Activated B cell treated with CpG ODN at 0.5 μM for 24 hours (primary cell): ENCODE data around the gene ADGRG6. TPM values are rescaled to one million over a fixed set of nuclear protein-coding genes. Genes with fewer than 3 reads are reported as not detected.

Source experiments
- ATAC-seq: fragments of 200-7000 bp; cut with Tn5 transposase; one replicate; pipeline ENCODE4 v1.10.0; 2021; ENCODE audit warnings: low read depth, mild to moderate bottlenecking, moderate library complexity
- CTCF ChIA-PET: fragments of 350-600 bp; sonication (Branson Sonifier 250); formaldehyde crosslinking; loops from one replicate; lab custom pipeline; 2021; ENCODE audit warnings: antibody characterized with exemption; lab: Charles Lee
- POLR2A ChIA-PET: fragments of 350-600 bp; sonication (Branson Sonifier 250); formaldehyde crosslinking; loops from one replicate; lab custom pipeline; 2021; ENCODE audit warnings: antibody characterized with exemption; lab: Charles Lee
- DNase-seq: peaks from one replicate; pipeline ENCODE4 v3.0.0; 2022
- H3K27ac Mint-ChIP-seq: one replicate; pipeline ENCODE4 v1.8.0; 2020; ENCODE audit warnings: mixed read lengths
- H3K27me3 Mint-ChIP-seq: one replicate; pipeline ENCODE4 v1.8.0; 2021; ENCODE audit warnings: mixed read lengths
- H3K36me3 Mint-ChIP-seq: one replicate; pipeline ENCODE4 v1.8.0; 2021; ENCODE audit warnings: low read depth, mixed read lengths
- H3K4me1 Mint-ChIP-seq: one replicate; pipeline ENCODE4 v1.8.0; 2021; ENCODE audit warnings: mixed read lengths
- H3K4me3 Mint-ChIP-seq: one replicate; pipeline ENCODE4 v1.8.0; 2020; ENCODE audit warnings: mild to moderate bottlenecking, mixed read lengths
- H3K9me3 Mint-ChIP-seq: one replicate; pipeline ENCODE4 v1.8.0; 2020; ENCODE audit warnings: mixed read lengths
- intact Hi-C: fragments of 100-400 bp; cut with micrococcal nuclease; formaldehyde crosslinking; loops from one replicate; pipeline ENCODE4 v1.15.1; 2024
- total RNA-seq: library from RNA; stranded (reverse); gene quantifications from 2 replicates; pipeline ENCODE4 v1.2.3, GENCODE V29; 2022
- TF ChIP-seq, protein P1 (sequence below): fragments of 200-600 bp; IDR thresholded peaks from one replicate; pipeline ENCODE4 v1.8.0; 2022; ENCODE audit warnings: antibody characterized with exemption, mild to moderate bottlenecking

ADGRG6 gene
- total RNA-seq, 1 donor from 2014 or later = not detected

DNA sequence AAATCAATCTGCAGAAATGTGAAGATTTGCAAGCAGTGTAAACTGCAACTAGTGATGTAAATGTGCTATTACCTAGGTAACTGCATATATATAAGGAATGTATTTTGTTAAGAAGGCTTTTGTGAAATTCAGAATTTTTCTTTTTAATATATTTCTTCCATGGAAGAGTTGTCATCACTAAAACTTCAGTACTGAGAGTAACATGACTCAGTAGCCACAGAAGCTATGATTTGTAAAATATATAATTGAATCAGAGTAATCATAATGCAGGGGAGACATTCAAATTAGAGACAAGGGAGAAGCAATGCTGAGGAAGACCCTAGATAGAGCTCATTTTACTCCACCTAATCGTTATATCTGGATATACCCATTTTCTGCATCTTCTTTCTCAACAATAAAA is 141.7 kb downstream of the ADGRG6 start:
- intact Hi-C loops = no loop called here
- POLR2A ChIA-PET = no interaction called here

DNA sequence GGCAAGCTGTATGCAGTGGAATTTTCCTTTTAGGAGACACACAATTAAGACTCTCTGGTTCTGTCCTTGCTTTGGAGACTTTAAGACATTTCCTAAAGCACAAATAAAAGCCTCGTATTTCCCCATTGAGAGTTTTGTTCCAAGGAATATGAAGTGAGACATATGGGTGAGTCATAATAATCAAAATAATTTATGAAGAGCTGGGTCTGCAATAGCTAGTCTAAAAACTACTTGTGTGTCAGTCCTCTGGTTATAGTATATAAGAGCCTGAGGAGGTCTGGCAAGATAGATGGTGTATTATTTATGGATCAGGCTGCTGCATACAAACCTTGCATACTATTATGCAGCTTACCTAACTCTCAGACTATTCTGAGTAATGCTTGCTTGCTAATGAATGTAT is 142.6 kb downstream of the ADGRG6 start:
- Mint-ChIP-seq H3K27me3 (peaks cover 4% of the 10 kb centered on the region), H3K36me3 (no peaks in the 10 kb centered on the region), H3K9me3 (no peaks in the 10 kb centered on the region), H3K4me3 (no peak overlapping the region), H3K27ac (no peak overlapping the region), H3K4me1 (no peaks in the 10 kb centered on the region)
- TF ChIP-seq, protein P1, sequence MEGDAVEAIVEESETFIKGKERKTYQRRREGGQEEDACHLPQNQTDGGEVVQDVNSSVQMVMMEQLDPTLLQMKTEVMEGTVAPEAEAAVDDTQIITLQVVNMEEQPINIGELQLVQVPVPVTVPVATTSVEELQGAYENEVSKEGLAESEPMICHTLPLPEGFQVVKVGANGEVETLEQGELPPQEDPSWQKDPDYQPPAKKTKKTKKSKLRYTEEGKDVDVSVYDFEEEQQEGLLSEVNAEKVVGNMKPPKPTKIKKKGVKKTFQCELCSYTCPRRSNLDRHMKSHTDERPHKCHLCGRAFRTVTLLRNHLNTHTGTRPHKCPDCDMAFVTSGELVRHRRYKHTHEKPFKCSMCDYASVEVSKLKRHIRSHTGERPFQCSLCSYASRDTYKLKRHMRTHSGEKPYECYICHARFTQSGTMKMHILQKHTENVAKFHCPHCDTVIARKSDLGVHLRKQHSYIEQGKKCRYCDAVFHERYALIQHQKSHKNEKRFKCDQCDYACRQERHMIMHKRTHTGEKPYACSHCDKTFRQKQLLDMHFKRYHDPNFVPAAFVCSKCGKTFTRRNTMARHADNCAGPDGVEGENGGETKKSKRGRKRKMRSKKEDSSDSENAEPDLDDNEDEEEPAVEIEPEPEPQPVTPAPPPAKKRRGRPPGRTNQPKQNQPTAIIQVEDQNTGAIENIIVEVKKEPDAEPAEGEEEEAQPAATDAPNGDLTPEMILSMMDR = no peak
- ATAC-seq (no peak), DNase-seq (no peak)
- CTCF ChIA-PET = no interaction called here
- intact Hi-C loops = no loop called here
- POLR2A ChIA-PET = no interaction called here

More for the DNA sequence above, 141.7 kb downstream of the ADGRG6 start:
- Mint-ChIP-seq H3K4me1 (no peaks in the 10 kb centered on the region), H3K36me3 (no peaks in the 10 kb centered on the region), H3K9me3 (no peaks in the 10 kb centered on the region), H3K4me3 (no peak overlapping the region), H3K27ac (no peak overlapping the region), H3K27me3 (peaks cover 4% of the 10 kb centered on the region)
- CTCF ChIA-PET = no interaction called here
- no peak for DNase-seq
- TF ChIP-seq, protein P1 = no peak
- ATAC-seq = no peak

DNA sequence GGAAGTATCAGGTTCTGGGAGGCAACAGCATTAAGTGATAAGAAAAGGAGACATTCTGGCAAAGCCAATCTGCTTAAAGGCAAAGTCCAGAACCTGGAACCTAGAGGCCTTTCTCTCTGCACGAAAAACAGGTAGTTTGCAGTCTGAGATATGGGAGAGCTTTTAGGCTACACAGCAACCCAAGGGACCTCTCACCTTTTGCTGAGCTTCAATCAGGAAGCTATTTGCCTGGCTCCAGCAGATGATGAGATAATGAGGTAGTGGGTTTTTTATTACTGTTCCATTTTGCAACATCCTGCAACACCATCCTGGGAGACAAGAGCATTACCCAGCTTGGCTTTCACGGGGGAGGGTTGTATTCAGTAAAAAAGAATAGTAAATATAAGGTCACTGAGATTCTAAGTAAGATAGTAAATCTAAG is 143.1 kb downstream of the ADGRG6 start:
- no peak overlapping the region for H3K4me3 Mint-ChIP-seq
- CTCF ChIA-PET = no interaction called here
- intact Hi-C loops = no loop called here

GRCh38 chr6:142446168-142446567 is 144.4 kb downstream of the ADGRG6 start:
- ChIA-PET POLR2A (no interaction called here), CTCF (no interaction called here)
- no peaks in the 10 kb centered on the region for H3K9me3 Mint-ChIP-seq
- no peak overlapping the region for H3K27ac Mint-ChIP-seq
- H3K4me1 Mint-ChIP-seq = no peaks in the 10 kb centered on the region
- ATAC-seq = no peak
- H3K4me3 Mint-ChIP-seq = no peak overlapping the region
- no peaks in the 10 kb centered on the region for H3K36me3 Mint-ChIP-seq
- no peak for DNase-seq
- TF ChIP-seq, protein P1 = no peak
- peaks cover 3% of the 10 kb centered on the region for H3K27me3 Mint-ChIP-seq
- intact Hi-C loops = no loop called here

More for the DNA sequence above, 143.1 kb downstream of the ADGRG6 start:
- Mint-ChIP-seq H3K27me3 (peaks cover 4% of the 10 kb centered on the region), H3K27ac (no peak overlapping the region), H3K4me1 (no peaks in the 10 kb centered on the region), H3K36me3 (no peaks in the 10 kb centered on the region), H3K9me3 (no peaks in the 10 kb centered on the region)
- POLR2A ChIA-PET = no interaction called here
- ATAC-seq (no peak), DNase-seq (no peak)
- TF ChIP-seq, protein P1 = no peak

- intact Hi-C loops = no loop called here
- ChIA-PET CTCF (no interaction called here), POLR2A (no interaction called here)
- ATAC-seq (no peak), DNase-seq (no peak)
- TF ChIP-seq, protein P1 = no peak
- no peak overlapping the region for H3K4me3 Mint-ChIP-seq
- H3K9me3 Mint-ChIP-seq = no peaks in the 10 kb centered on the region
- H3K27ac Mint-ChIP-seq = no peak overlapping the region
- no peaks in the 10 kb centered on the region for H3K4me1 Mint-ChIP-seq
- no peaks in the 10 kb centered on the region for H3K36me3 Mint-ChIP-seq
- H3K27me3 Mint-ChIP-seq = peaks cover 3% of the 10 kb centered on the region
Measured at GRCh38 chr6:142446576-142446975, 144.8 kb downstream of the ADGRG6 start.
